ENCODE results near the gene TXNDC2.

Gene TXNDC2

GRCh38 chr18:9861933-9862332 is 23.8 kb upstream of the TXNDC2 start (continued):
- no peak for TF ChIP-seq OSR1 (CRISPR knock-in tag; IDR thresholded peaks at IDR 0.05)
- no peak for TF ChIP-seq TCF4 (CRISPR knock-in tag; IDR thresholded peaks at IDR 0.05; ENCODE audit: borderline replicate concordance)
- TF ChIP-seq ZNF8 (CRISPR knock-in tag; IDR thresholded peaks at IDR 0.05), result no peak
- no peak for TF ChIP-seq PPARA (CRISPR knock-in tag; IDR thresholded peaks at IDR 0.05; ENCODE audit: borderline replicate concordance)
- no peak for TF ChIP-seq GLIS3 (CRISPR knock-in tag; IDR thresholded peaks at IDR 0.05)
- TF ChIP-seq ZFP3 (CRISPR knock-in tag; IDR thresholded peaks at IDR 0.05), result no peak
- TF ChIP-seq ZNF70 (CRISPR knock-in tag; IDR thresholded peaks at IDR 0.05), result no peak

GRCh38 chr18:9862686-9863085 is 23.1 kb upstream of the TXNDC2 start:
- ATAC-seq, result no peak
- TF ChIP-seq ARNTL (CRISPR knock-in tag; IDR thresholded peaks at IDR 0.05; ENCODE audit: borderline replicate concordance, low read depth) (no peak), RARB (CRISPR knock-in tag; IDR thresholded peaks at IDR 0.05) (no peak), PATZ1 (CRISPR knock-in tag; IDR thresholded peaks at IDR 0.05; ENCODE audit: borderline replicate concordance) (no peak), CSRNP3 (CRISPR knock-in tag; IDR thresholded peaks at IDR 0.05) (no peak), SNAI2 (CRISPR knock-in tag; IDR thresholded peaks at IDR 0.05) (no peak), ZNF70 (CRISPR knock-in tag; IDR thresholded peaks at IDR 0.05) (no peak), GLIS3 (CRISPR knock-in tag; IDR thresholded peaks at IDR 0.05) (no peak), ISL1 (CRISPR knock-in tag; IDR thresholded peaks at IDR 0.05) (no peak)

GRCh38 chr18:9863282-9863681 is 22.5 kb upstream of the TXNDC2 start:
- ATAC-seq, result no peak
- no peak for TF ChIP-seq TSHZ2 (CRISPR knock-in tag; IDR thresholded peaks at IDR 0.05)
- TF ChIP-seq CREB5 (CRISPR knock-in tag; IDR thresholded peaks at IDR 0.05; ENCODE audit: low read depth), result no peak
- TF ChIP-seq ARNTL (CRISPR knock-in tag; IDR thresholded peaks at IDR 0.05; ENCODE audit: borderline replicate concordance, low read depth), result no peak
- TF ChIP-seq SNAI2 (CRISPR knock-in tag; IDR thresholded peaks at IDR 0.05), result no peak
- no peak for TF ChIP-seq ZC3H10 (CRISPR knock-in tag; IDR thresholded peaks at IDR 0.05)
- TF ChIP-seq PPARA (CRISPR knock-in tag; IDR thresholded peaks at IDR 0.05; ENCODE audit: borderline replicate concordance), result no peak
- no peak for TF ChIP-seq ZNF70 (CRISPR knock-in tag; IDR thresholded peaks at IDR 0.05)
- no peak for TF ChIP-seq TOX (CRISPR knock-in tag; IDR thresholded peaks at IDR 0.05; ENCODE audit: borderline replicate concordance)
- no peak for TF ChIP-seq TCF4 (CRISPR knock-in tag; IDR thresholded peaks at IDR 0.05; ENCODE audit: borderline replicate concordance)
- TF ChIP-seq ZFP3 (CRISPR knock-in tag; IDR thresholded peaks at IDR 0.05), result no peak
- TF ChIP-seq ZNF565 (CRISPR knock-in tag; conservative IDR thresholded peaks at IDR 0.05; ENCODE audit: low read depth), result no peak
- TF ChIP-seq BACH2 (CRISPR knock-in tag; IDR thresholded peaks at IDR 0.05; ENCODE audit: borderline replicate concordance), result no peak
- no peak for TF ChIP-seq ZNF8 (CRISPR knock-in tag; IDR thresholded peaks at IDR 0.05)
- TF ChIP-seq GLIS3 (CRISPR knock-in tag; IDR thresholded peaks at IDR 0.05), result no peak

- TF ChIP-seq PATZ1 (CRISPR knock-in tag; IDR thresholded peaks at IDR 0.05; ENCODE audit: borderline replicate concordance) (no peak), ZNF70 (CRISPR knock-in tag; IDR thresholded peaks at IDR 0.05) (no peak), RARB (CRISPR knock-in tag; IDR thresholded peaks at IDR 0.05) (no peak), GLIS3 (CRISPR knock-in tag; IDR thresholded peaks at IDR 0.05) (no peak), ISL1 (CRISPR knock-in tag; IDR thresholded peaks at IDR 0.05) (no peak), POU6F1 (CRISPR knock-in tag; IDR thresholded peaks at IDR 0.05; ENCODE audit: borderline replicate concordance, low read depth) (no peak), PPARA (CRISPR knock-in tag; IDR thresholded peaks at IDR 0.05; ENCODE audit: borderline replicate concordance) (no peak), BACH2 (CRISPR knock-in tag; IDR thresholded peaks at IDR 0.05; ENCODE audit: borderline replicate concordance) (no peak), OSR1 (CRISPR knock-in tag; IDR thresholded peaks at IDR 0.05) (no peak), TCF4 (CRISPR knock-in tag; IDR thresholded peaks at IDR 0.05; ENCODE audit: borderline replicate concordance) (no peak)
- no peak for ATAC-seq
Measured at GRCh38 chr18:9865764-9866490, 19.8 kb upstream of the TXNDC2 start.

All from SK-N-SH treated with all-trans-retinoic acid at 6 μM for 48 hours (cell line).